Caco-2 (cell line): ENCODE results near the gene HIVEP2. TPM values are rescaled to one million over a fixed set of nuclear protein-coding genes. Genes with fewer than 3 reads are reported as not detected.

Experiments used
- BruUV-seq: library from RNA; stranded (reverse); fragments of 400-500 nt; replicated peaks from 2 replicates; lab custom pipeline; 2021; lab: Mats Ljungman, UMichigan
- CTCF ChIA-PET: fragments of 300-600 bp; sonication (Branson Sonifier 250); formaldehyde crosslinking; loops from one replicate; lab custom pipeline; 2022; ENCODE audit warnings: antibody characterized with exemption; lab: Charles Lee
- POLR2A ChIA-PET: fragments of 300-600 bp; sonication (Branson Sonifier 250); formaldehyde crosslinking; loops from one replicate; lab custom pipeline; 2022; ENCODE audit warnings: antibody characterized with exemption; lab: Charles Lee
- DNase-seq, 2 experiments: peaks; one replicate each; pipeline versions ENCODE4 v3.0.0 to v3.0.0-alpha.2; 2020 to 2022
- H3K27me3 ChIP-seq: replicated peaks from 2 replicates; pipeline ENCODE4 v1.6.0; 2011; ENCODE audit warnings: low read length; ENCODE audit not compliant: control insufficient read depth, insufficient read depth
- H3K36me3 ChIP-seq: 2 replicates; pipeline ENCODE4 v1.5.1; 2011; ENCODE audit warnings: low read length; ENCODE audit not compliant: control insufficient read depth, insufficient read depth
- H3K4me1 ChIP-seq: fragments of 250-450 bp; sonication (Bioruptor Pico); 2 replicates; pipeline ENCODE4 v1.5.1; 2020; ENCODE audit warnings: mild to moderate bottlenecking
- H3K4me3 ChIP-seq: 2 replicates; pipeline ENCODE4 v1.5.1; 2011; ENCODE audit warnings: low read depth, mild to moderate bottlenecking, control low read depth, low read length
- H3K9me3 ChIP-seq: fragments of 250-450 bp; sonication (Bioruptor Pico); 2 replicates; pipeline ENCODE4 v1.5.1; 2020; ENCODE audit warnings: mild to moderate bottlenecking, moderate library complexity
- H3K27ac Mint-ChIP-seq: one replicate; pipeline ENCODE4 v1.8.0; 2022; ENCODE audit warnings: mixed read lengths; ENCODE audit not compliant: unreplicated experiment
- H3K27me3 Mint-ChIP-seq: one replicate; pipeline ENCODE4 v1.8.0; 2022; ENCODE audit warnings: mixed read lengths; ENCODE audit not compliant: insufficient read depth, unreplicated experiment
- H3K36me3 Mint-ChIP-seq: one replicate; pipeline ENCODE4 v1.8.0; 2022; ENCODE audit warnings: mild to moderate bottlenecking, mixed read lengths; ENCODE audit not compliant: insufficient read depth, unreplicated experiment
- H3K4me1 Mint-ChIP-seq: one replicate; pipeline ENCODE4 v1.8.0; 2022; ENCODE audit warnings: low read depth, mixed read lengths; ENCODE audit not compliant: unreplicated experiment
- H3K4me3 Mint-ChIP-seq: one replicate; pipeline ENCODE4 v1.8.0; 2022; ENCODE audit warnings: mild to moderate bottlenecking, moderate library complexity, mixed read lengths; ENCODE audit not compliant: unreplicated experiment
- H3K9me3 Mint-ChIP-seq: one replicate; pipeline ENCODE4 v1.8.0; 2022; ENCODE audit warnings: mixed read lengths; ENCODE audit not compliant: unreplicated experiment
- intact Hi-C: fragments of 100-400 bp; cut with micrococcal nuclease; formaldehyde crosslinking; loops from one replicate; pipeline ENCODE4 v1.10.0; 2022; ENCODE audit not compliant: unreplicated experiment
- total RNA-seq: library from RNA; stranded (reverse); gene quantifications from 2 replicates; pipeline ENCODE4 v1.2.3, GENCODE V29; 2022
- TF ChIP-seq, protein P1 (sequence below), 2 experiments: fragments of 200-600 bp in 1 of 2; IDR thresholded peaks; 1 replicate in 1 of 2; 2 replicates in 1 of 2; pipeline versions ENCODE4 v1.5.1 to v1.8.0; 2011 to 2022; ENCODE audit warnings: antibody characterized with exemption in 1 of 2, control low read depth in 1 of 2, inconsistent platforms in 1 of 2, low read depth in 1 of 2, low read length in 1 of 2, mild to moderate bottlenecking in 1 of 2, moderate library complexity in 1 of 2; ENCODE audit not compliant: insufficient read depth in 1 of 2, severe bottlenecking in 1 of 2, unreplicated experiment in 1 of 2

The HIVEP2 gene
- total RNA-seq, 1 experiment from 2014 or later = 1.0 TPM

DNA sequence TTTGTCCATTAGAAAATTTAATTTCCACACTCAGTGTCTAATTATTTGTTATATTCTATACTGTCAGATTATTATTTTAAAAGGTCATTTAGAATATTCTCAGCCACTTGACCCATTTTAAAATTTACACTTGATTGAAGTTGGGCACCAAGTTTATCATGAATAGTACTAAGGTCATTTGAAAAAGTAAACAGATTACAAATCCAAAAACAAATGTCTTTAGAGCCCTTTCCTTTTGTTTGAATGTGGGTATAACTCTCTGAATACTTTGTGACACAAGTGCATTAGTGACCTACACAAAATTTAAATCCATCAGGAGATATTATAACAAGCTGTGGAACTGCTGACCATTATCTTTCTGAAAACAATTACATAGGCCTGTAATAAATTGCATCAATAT lies 11.3 kb downstream of the HIVEP2 start:
- H3K9me3 ChIP-seq = no peaks in the 10 kb centered on the region
- Mint-ChIP-seq H3K4me3 (no peak overlapping the region), H3K9me3 (no peaks in the 10 kb centered on the region), H3K4me1 (no peaks in the 10 kb centered on the region), H3K27ac (no peak overlapping the region), H3K27me3 (no peaks in the 10 kb centered on the region), H3K36me3 (no peaks in the 10 kb centered on the region)
- ChIA-PET CTCF (no interaction called here), POLR2A (no interaction called here)
- intact Hi-C loops = no loop called here
- H3K4me1 ChIP-seq = no peaks in the 10 kb centered on the region
- TF ChIP-seq, protein P1, sequence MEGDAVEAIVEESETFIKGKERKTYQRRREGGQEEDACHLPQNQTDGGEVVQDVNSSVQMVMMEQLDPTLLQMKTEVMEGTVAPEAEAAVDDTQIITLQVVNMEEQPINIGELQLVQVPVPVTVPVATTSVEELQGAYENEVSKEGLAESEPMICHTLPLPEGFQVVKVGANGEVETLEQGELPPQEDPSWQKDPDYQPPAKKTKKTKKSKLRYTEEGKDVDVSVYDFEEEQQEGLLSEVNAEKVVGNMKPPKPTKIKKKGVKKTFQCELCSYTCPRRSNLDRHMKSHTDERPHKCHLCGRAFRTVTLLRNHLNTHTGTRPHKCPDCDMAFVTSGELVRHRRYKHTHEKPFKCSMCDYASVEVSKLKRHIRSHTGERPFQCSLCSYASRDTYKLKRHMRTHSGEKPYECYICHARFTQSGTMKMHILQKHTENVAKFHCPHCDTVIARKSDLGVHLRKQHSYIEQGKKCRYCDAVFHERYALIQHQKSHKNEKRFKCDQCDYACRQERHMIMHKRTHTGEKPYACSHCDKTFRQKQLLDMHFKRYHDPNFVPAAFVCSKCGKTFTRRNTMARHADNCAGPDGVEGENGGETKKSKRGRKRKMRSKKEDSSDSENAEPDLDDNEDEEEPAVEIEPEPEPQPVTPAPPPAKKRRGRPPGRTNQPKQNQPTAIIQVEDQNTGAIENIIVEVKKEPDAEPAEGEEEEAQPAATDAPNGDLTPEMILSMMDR (IDR thresholded peaks at IDR 0.05; ENCODE audit: insufficient read depth in 1 of 2, low read depth in 1 of 2, low read length in 1 of 2, severe bottlenecking in 1 of 2, unreplicated experiment in 1 of 2) = no peak
- H3K4me3 ChIP-seq = no peak overlapping the region
- DNase-seq = no peak
- no TSS peak for BruUV-seq
- H3K36me3 ChIP-seq = no peaks in the 10 kb centered on the region
- H3K27me3 ChIP-seq = no peaks in the 10 kb centered on the region

DNA sequence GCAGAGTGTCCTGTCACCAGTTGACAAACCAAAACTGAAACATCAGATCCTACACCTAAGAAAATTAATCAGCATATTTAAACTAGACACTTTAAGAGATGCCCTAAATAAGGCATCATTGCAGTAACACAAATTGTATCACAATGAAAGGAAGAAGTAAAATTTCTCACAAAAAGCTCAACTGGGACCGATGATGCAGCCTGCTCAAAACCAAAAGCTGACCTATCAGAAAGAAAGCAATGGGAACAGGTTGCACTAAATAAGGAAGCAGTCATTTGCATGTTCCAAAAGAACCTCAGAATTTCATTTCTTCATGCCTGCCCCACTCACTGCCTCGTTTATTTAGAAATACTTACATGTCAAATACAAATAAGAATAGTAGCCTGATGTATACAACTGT lies 12.1 kb downstream of the HIVEP2 start:
- H3K27ac Mint-ChIP-seq = no peak overlapping the region
- no TSS peak for BruUV-seq
- DNase-seq = no peak
- H3K4me1 Mint-ChIP-seq = no peaks in the 10 kb centered on the region
- H3K36me3 ChIP-seq = no peaks in the 10 kb centered on the region
- intact Hi-C loops = no loop called here
- no peak overlapping the region for H3K4me3 Mint-ChIP-seq
- no peaks in the 10 kb centered on the region for H3K9me3 Mint-ChIP-seq
- no peaks in the 10 kb centered on the region for H3K4me1 ChIP-seq
- ChIA-PET CTCF (no interaction called here), POLR2A (no interaction called here)
- H3K9me3 ChIP-seq = no peaks in the 10 kb centered on the region
- no peaks in the 10 kb centered on the region for H3K36me3 Mint-ChIP-seq
- H3K27me3 ChIP-seq = no peaks in the 10 kb centered on the region
- no peak overlapping the region for H3K4me3 ChIP-seq
- H3K27me3 Mint-ChIP-seq = no peaks in the 10 kb centered on the region
- TF ChIP-seq, protein P1 (IDR thresholded peaks at IDR 0.05; ENCODE audit: insufficient read depth in 1 of 2, low read depth in 1 of 2, low read length in 1 of 2, severe bottlenecking in 1 of 2, unreplicated experiment in 1 of 2) = no peak

DNA sequence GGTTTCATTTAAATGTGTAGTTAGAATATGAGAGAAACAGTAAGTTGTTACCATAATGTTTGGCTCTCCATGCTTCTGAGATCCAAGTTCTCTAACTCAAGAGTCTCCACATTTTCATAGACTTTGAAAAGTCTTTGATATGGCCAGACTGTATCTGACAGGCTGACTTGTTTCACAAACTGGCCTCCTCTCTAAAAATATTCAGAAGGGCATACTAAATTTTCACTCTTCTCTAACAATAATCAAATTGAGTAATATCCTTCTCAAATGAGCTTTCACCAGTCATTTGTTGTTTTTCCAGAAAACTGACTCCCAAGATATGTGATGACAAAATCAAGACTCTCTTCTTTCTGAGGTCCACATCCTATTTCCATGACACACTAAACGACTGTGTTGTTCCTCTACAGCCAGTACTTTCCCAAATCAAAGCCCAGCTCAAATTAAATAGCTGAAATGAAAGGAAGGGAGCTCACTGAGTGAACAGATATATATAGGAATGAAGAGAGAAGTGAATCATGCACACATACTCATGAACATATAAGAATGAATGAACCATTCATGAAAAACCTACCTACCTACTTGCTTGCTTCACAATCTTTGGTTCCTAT lies 15.1 kb downstream of the HIVEP2 start:
- TF ChIP-seq, protein P1 (IDR thresholded peaks at IDR 0.05; ENCODE audit: insufficient read depth in 1 of 2, low read depth in 1 of 2, low read length in 1 of 2, severe bottlenecking in 1 of 2, unreplicated experiment in 1 of 2) = no peak
- intact Hi-C loops = no loop called here
- Mint-ChIP-seq H3K27me3 (no peaks in the 10 kb centered on the region), H3K27ac (no peak overlapping the region), H3K4me3 (no peak overlapping the region), H3K4me1 (no peaks in the 10 kb centered on the region), H3K9me3 (no peaks in the 10 kb centered on the region), H3K36me3 (no peaks in the 10 kb centered on the region)
- Histone ChIP-seq H3K9me3 (no peaks in the 10 kb centered on the region), H3K4me1 (peaks cover 7% of the 10 kb centered on the region; the same call in 1 of the 2 replicates), H3K4me3 (no peak overlapping the region), H3K27me3 (no peaks in the 10 kb centered on the region), H3K36me3 (no peaks in the 10 kb centered on the region)
- no TSS peak for BruUV-seq
- no peak for DNase-seq
- ChIA-PET POLR2A (no interaction called here), CTCF (no interaction called here)
